Breast epithelium (tissue), 3 donors: ENCODE data around the gene OAF.

Source experiments
- CTCF ChIP-seq, 3 donors: fragments of 450-650 bp; IDR thresholded peaks; one replicate each; pipeline ENCODE4 v1.5.1; 2016 to 2017; ENCODE audit warnings: antibody characterized with exemption in 3 of 3, mild to moderate bottlenecking in 3 of 3, moderate library complexity in 3 of 3
- POLR2A ChIP-seq: fragments of 450-650 bp; IDR thresholded peaks from one replicate; pipeline ENCODE4 v1.6.1; 2016; ENCODE audit warnings: antibody characterized with exemption, mild to moderate bottlenecking, moderate library complexity

- TF ChIP-seq CTCF (IDR thresholded peaks at IDR 0.05), result no peak
- TF ChIP-seq POLR2A, result no peak
Measured at GRCh38 chr11:120227228-120227852, 16.5 kb downstream of the OAF start.
